Measurements from ENCODE around the gene MPDU1.

MPDU1 gene

GRCh38 chr17:7575959-7576358 lies 7.7 kb upstream of the MPDU1 start:
- Histone ChIP-seq H3K36me3 (ENCODE audit: control insufficient read depth, insufficient read depth, low read length) (no peaks in the 10 kb centered on the region), H3K79me2 (peaks cover 16% of the 10 kb centered on the region), H3K27ac (no peak overlapping the region), H3K9ac (no peak overlapping the region), H3K9me3 (ENCODE audit: control insufficient read depth, low read length) (no peaks in the 10 kb centered on the region), H3K4me1 (peaks cover 9% of the 10 kb centered on the region), H3K4me3 (ENCODE audit: low read depth, low read length) (no peak overlapping the region), H3K27me3 (ENCODE audit: control insufficient read depth, insufficient read depth, low read length) (no peaks in the 10 kb centered on the region), H3K4me2 (ENCODE audit: low read length) (no peak overlapping the region), H2AFZ (no peak overlapping the region)
- TF ChIP-seq CTCF (IDR thresholded peaks at IDR 0.05): no peak

- Histone ChIP-seq H3K9ac (no peak overlapping the region), H3K9me3 (ENCODE audit: control insufficient read depth, low read length) (no peaks in the 10 kb centered on the region), H3K36me3 (ENCODE audit: control insufficient read depth, insufficient read depth, low read length) (no peaks in the 10 kb centered on the region), H3K27ac (no peak overlapping the region), H3K4me1 (peaks cover 9% of the 10 kb centered on the region), H2AFZ (no peak overlapping the region), H3K79me2 (peaks cover 16% of the 10 kb centered on the region), H3K4me3 (ENCODE audit: low read depth, low read length) (no peak overlapping the region), H3K4me2 (ENCODE audit: low read length) (no peak overlapping the region), H3K27me3 (ENCODE audit: control insufficient read depth, insufficient read depth, low read length) (no peaks in the 10 kb centered on the region)
- no peak for TF ChIP-seq CTCF (IDR thresholded peaks at IDR 0.05)
Measured at GRCh38 chr17:7576432-7576937, 7.2 kb upstream of the MPDU1 start.

- Histone ChIP-seq H3K79me2 (peaks cover 17% of the 10 kb centered on the region), H3K27me3 (ENCODE audit: control insufficient read depth, insufficient read depth, low read length) (no peaks in the 10 kb centered on the region), H2AFZ (no peak overlapping the region), H3K4me1 (peaks cover 11% of the 10 kb centered on the region), H3K36me3 (ENCODE audit: control insufficient read depth, insufficient read depth, low read length) (no peaks in the 10 kb centered on the region), H3K4me2 (ENCODE audit: low read length) (no peak overlapping the region), H3K27ac (no peak overlapping the region), H3K4me3 (ENCODE audit: low read depth, low read length) (no peak overlapping the region), H3K9me3 (ENCODE audit: control insufficient read depth, low read length) (no peaks in the 10 kb centered on the region), H3K9ac (no peak overlapping the region)
- TF ChIP-seq CTCF (IDR thresholded peaks at IDR 0.05): no peak
Measured at GRCh38 chr17:7577327-7578199, 6.1 kb upstream of the MPDU1 start.

- Histone ChIP-seq H3K79me2 (peaks cover 19% of the 10 kb centered on the region), H3K9ac (no peak within 1 kb of the TSS), H3K9me3 (ENCODE audit: control insufficient read depth, low read length) (no peaks in the 10 kb centered on the region), H3K4me1 (peaks cover 19% of the 10 kb centered on the region), H3K27me3 (ENCODE audit: control insufficient read depth, insufficient read depth, low read length) (no peaks in the 10 kb centered on the region), H3K4me3 (ENCODE audit: low read depth, low read length) (no peak within 1 kb of the TSS), H3K27ac (peak within 1 kb of the TSS; percentile 50), H3K36me3 (ENCODE audit: control insufficient read depth, insufficient read depth, low read length) (no peaks in the 10 kb centered on the region), H2AFZ (no peak within 1 kb of the TSS), H3K4me2 (ENCODE audit: low read length) (no peak within 1 kb of the TSS)
- no peak for TF ChIP-seq CTCF (IDR thresholded peaks at IDR 0.05)
Measured at GRCh38 chr17:7579001-7579833, 4.4 kb upstream of the MPDU1 start, which contains the start of gene CD68. Gene CD68 (plus strand): TSS chr17:7579638. CDS start chr17:7579678, 40 bp downstream.
